GM19452 (cell line): Measurements from ENCODE around the gene SLX4.

Experiments
- ATAC-seq: cut with Tn5 transposase; IDR thresholded peaks from one replicate; pipeline ENCODE4 v1.9.1; 2021; ENCODE audit not compliant: unreplicated experiment

SLX4 gene

DNA sequence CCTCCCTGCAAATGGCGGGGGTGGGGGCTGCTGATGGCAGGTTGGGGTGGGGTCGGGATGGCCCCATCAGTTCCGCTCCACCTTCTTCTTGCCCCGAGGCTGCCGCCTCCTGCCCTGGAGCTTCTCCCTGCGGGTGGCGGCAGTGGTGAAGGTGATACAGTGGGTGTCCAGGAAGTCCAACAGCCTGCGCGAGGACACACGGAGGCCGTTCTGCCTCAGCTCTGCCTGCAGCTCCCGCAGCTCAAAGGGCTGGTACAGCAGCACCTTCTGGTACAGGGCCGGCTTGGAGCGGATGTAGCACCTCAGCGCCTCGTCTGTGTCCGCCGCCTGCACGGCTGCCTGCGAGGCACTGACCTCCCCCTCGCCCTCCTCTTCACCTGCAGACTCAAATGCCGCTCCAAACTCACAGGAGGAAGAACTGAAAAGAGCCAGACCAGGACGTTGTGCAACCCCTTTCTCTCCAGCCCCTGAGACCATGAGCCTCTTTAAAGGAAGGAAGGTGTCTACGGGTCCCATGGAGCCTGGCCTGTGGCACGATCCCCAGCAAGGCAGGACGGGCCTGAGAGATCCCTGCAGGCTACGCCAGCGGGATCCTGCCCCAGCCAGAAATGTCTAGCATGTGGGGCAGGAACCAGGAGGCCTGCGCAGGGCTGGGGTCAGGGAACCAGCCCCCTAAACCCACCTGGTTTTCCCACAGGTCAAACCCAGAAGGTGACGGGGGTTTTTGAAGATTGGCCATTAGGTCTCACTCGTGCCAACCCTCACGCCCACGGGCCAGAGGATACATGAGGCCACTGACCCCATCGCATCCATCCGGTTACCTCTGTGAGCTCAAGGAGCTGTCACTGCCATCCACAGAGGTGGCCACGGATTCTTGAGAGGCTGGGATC lies 28.9 kb downstream of the SLX4 start:
- no peak for ATAC-seq

DNA sequence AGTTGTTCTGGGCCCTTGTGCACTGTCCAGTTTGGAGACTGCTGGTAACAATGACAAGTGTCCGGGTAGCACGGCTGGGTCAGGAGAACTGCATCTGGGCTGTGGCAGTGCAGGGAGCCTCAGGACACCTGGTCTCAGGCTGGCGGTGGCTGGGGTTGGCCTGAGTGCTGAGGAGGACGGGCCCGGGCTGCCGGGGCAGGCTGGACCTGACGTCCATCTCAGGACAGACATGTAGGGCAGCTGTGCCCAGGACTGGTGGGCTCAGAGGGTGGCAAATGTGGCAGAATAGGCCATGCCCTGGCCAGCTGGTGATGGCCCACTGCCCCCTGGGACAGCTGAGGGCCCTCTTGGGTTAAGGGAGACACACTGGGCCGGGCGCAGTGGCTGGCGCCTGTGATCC lies 30.0 kb downstream of the SLX4 start:
- ATAC-seq = no peak

DNA sequence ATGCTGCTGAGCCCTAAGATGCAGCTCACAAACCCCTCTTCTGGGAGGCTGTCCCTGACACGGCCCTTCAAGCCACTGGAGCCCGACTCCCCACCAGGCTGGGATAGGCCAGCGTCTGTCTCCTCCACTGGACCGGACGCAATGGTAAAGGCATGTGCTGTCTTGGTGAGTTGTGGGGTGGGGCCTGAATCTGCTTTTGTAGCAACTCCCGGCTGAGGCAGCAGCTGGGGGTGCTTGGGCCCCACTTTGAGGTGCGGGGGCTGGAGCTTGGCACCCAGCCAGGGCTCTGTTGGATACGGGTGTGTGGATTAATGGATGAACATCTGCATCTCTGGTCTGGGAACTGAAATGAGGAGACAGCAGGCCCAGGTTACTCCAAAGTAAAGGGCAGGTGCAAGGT lies 30.7 kb downstream of the SLX4 start:
- ATAC-seq = no peak

DNA sequence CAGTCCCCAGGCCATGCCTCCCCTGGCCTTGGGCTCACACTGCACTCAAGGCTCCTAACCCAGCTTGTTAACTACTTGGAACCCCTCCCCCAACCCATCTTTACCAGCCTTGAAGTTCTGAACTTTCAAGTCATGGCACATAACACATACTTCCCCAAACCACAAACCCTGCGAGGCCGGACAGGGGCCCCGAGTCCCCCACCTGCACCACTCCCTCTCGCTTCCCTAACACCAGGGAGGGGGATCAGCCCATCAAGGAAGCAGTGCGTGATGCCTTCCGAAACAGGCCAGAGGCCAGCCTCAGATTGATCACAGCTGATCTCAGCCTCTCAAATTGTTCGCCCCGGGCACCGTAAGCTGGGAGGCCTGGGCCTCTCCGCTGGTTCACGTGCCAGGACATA lies 31.2 kb downstream of the SLX4 start:
- no peak for ATAC-seq

DNA sequence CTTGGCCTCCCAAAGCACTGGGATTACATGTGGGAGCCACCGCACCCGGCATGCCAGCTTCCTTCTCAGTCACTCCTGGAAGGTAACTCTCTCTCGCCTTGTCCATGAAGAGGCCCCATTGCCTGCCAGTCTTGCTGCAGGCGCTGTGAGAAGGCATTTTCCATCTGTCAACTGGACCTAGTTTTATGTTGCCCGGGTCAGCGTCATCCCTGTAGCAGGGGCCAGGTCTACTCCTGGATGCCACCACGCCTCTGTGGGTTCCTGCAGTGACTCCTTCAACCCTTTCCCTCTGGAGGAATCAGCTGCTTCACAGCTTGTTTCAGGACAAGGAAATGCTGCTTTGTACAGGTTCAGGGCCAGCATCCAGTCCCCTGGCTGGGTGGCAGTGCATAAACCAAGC lies 31.6 kb downstream of the SLX4 start:
- ATAC-seq = no peak

DNA sequence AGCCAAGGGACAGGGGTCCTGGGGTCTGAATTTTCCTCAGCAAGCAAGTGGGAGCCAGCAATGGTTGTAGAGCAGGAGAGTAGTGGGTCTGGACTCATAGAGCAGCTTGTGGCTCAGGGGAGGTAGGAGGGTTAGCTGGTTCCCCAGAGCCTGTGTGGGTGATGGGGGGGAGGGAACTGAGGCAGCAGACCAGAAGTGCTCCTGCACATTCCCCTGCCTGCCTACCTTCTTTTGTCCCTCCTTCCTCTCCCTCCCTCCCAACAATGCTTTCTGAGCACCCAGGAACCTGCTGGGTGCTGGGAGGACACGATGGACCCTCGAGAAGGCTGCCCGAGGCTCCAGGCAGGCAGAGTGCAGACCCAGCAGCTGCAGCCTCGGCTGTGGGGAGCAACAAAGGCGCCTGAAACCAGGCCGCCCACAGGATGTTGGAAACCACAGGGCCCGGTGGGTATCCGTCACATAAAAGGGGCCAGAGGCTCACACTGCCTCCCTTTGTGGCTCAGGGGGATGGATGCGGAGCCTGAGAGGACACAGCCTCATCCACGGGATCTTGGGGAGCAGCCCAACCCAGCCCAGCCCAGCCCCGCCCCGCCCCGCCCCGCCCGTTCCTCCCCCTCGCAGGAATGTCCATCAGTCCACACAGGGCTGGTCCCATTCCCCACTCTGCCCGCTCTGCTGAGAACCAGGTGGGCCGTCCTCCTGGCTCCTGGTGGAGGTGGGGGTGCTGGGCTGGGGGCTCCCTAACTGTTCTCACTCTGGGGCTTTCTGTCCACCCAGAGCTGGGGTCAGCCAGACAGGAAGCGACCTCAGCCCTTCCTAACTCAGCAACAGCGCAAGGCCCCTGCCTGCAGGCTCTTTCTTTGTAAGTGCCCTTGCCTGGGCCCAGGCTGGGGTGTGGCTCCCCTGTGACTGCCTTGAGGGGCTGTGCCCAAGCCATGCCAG lies 32.5 kb downstream of the SLX4 start:
- peak; percentile 65 for ATAC-seq

DNA sequence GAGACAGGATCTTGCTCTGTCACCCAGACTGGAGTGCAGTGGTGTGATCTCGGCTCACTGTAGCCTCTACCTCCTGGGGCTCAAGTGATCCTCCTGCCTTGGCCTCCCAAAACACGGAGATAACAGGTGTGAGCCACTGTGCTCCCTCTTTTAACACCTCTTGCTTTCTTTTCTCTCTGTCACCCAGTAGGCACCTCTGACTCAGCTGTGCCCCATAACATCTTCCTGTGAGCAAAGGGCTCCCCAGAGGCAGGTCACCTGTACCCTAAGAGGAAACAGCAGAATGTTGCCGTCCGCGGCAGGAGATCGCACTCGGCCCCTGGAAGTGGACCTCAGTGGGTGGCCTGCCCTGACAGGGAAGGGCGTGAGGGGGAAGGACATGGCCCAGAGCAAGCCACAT lies 33.3 kb downstream of the SLX4 start:
- no peak for ATAC-seq

DNA sequence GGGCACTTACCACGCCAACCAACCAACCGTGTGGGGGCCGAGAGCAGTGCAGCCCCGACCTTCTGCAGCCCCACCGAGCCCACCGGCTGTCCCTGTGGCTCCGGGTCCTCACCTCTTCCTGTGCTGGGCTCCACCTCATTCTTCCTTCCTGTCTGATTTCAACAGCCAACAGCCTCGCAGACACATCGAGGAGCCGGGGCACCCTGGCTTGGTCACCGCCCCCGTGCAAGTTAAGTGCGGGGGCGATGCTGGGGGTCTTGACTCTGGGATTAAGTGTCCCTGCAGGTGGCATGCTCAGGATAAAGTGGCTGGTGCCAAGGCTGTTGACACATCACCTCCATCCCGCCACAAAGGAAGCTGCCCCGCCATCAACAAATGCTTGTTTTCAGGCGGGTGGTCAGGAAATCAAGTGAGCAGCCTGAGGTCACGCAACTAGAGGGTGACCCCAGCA lies 34.1 kb downstream of the SLX4 start, which contains the start of gene NLRC3:
TSS of gene NLRC3 (minus strand) at position 102 of the 451 bp plus-strand sequence. CDS start 12,367 bp downstream, outside the sequence.
- no peak for ATAC-seq

DNA sequence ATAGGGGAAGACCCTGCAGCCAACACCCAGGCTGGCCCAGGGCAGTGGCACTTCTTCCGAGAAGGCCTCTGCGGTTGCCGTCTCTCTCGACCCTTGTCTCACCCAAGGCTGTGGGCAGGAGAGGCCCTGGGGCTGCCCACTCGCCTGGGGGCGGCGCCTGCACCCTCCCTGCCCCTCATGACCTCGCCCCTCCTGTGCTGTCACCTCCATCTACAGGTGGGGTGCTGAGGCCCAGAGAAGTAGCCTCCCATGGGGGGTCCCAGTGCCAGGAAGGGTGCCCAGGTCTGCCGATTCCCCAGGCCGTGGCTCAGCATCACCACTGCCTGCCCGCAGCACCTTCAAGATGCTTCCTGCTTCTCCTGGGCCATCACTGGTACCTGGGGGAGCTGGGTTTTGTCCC lies 35.2 kb downstream of the SLX4 start:
- ATAC-seq = no peak

DNA sequence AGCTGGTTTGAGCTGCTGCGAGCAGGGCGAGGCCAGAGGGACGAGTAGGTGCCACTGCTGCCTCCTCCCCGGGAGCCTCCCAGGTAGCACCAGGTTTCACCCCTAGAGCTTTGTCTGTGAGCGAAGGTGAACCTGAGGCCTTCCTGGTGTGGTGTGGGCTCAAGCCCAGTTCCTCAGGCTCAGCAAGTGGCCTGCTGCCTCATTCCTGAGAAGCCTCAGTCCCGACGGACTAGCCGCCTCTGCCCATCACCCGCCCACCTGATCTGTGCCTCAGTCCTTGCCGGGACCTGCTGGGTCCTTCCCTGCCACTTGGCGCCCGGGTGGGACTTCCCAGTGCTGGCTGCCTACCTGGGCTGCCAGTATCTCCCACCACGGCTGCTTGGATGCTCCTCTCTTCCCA lies 35.9 kb downstream of the SLX4 start:
- ATAC-seq = no peak

DNA sequence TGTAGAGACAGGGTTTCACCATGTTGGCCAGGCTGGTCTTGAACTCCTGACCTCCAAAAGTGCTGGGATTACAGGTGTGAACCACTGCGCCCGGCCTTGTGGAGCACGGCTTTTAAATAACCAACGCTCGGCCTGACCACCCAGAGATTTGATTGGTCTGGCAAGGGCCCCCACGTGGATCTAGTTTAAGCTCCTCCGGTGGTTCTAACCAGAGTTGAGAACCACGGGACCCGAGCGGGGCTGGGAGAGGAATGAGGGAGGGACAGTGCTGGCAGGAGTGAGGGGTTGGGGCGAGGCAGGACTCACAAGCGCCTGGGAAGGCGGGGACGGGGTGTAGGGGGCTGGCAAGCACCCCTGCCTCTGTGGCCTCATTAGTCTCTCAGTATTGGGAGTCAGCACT lies 37.2 kb downstream of the SLX4 start:
- no peak for ATAC-seq

DNA sequence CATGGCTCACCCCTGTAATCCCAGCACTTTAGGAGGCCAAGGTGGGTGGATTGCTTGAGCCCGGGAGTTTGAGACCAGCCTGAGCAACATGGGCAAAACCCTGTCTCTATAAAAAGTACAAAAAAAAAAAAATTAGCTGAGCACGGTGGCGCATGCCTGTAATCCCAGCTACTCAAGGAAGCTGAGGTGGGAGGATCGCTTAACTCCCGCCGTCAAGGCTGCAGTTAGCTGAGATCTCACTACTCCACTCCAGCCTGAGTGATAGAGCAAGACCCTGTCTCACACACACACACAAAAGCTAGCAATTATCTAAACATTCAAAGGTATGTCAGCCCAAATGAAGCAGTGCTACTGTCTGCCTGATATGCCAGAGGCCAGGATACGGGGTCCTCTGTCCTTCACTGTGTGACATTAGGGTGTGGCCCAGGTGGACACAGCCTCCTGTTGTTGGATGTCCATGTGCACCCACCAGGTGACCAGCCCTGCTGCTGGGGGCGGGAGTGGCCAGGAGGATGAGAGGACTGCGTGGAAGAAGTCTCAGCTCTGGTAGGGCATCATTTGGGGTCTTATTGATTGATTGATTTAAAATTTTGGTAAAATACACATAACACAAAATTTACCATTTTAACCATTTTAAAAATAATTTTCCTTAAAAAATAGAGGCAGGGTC lies 38.1 kb downstream of the SLX4 start:
- ATAC-seq = no peak

DNA sequence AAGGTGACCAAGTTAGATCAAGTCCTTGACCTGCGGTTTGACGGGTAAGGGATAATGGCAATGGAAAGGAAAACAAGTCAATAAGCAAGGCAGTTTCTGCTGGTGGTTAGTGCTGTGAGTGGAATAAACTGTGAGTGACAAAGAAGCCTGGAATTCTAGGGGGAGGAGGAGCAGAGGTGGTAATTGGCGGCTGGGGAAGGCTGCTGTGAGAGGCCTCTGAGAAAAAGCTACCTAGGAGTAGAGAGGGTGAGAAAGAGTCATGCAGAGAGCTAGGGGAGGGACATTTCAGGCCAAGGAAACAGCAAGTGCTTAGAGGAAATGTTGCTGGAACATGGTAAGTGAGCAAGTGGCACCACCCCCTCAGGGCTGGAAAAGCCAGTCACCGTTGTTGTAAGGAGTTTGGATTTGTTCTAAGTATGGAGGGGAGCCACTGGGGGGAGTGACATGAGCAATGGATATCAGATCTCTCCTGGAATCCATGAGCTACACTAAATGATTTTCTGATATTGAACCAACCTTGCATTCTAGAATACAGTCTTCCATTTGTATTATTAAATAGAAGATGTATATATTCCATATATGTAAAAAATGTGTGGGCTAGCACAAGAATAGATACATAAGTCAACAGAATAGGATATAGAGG lies 40.9 kb downstream of the SLX4 start:
- ATAC-seq = no peak

DNA sequence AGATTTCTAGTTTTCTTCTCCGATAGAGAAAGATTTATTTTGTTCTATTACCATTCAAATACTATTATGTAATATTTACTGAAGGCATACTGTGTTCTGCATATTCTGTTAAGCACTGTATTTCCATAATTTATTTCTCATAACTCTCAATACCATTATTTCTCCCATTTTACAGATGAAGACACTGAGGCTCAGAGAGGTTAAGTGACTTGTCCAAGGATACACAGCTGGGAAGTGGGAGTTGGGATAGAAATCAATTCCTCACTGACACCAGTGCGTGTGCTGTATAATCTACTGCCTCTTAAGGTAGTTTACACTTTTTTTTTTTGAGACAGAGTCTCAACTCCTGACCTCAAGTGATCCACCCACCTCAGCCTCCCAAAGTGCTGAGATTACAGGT lies 41.6 kb downstream of the SLX4 start:
- no peak for ATAC-seq

DNA sequence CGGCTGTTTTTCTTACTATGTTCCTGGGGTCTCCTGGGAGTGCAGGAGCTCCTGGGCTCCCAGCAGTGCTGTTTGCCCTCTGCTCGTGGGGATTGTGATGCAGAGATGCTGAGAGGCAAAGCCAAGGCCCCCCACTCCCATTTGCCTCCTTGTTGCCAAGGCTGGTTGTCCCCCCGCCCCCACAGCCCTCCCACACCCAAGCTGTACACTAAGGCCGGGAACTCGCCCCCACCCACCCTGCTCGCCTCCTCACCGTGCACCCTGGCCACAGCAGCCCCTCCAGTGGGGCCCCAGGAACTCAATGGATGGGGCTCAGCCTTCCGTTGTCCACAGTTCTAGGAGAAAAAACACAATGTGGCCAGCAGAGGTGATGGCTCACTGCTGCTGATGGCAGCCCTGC lies 44.4 kb downstream of the SLX4 start:
- no peak for ATAC-seq

DNA sequence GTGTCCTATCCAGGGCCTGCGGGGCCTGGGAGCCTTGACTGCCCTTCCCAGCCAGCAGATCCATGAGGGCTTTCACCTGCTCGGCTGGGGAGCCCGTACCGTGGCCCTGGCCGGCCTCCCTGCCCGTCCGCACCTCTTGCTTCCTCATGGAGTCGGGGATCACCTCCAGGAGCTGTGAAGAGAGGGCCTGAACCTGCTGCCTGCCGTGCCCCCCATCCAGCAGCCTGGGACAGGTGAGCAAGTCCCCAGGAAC lies 46.6 kb downstream of the SLX4 start:
- ATAC-seq = no peak

DNA sequence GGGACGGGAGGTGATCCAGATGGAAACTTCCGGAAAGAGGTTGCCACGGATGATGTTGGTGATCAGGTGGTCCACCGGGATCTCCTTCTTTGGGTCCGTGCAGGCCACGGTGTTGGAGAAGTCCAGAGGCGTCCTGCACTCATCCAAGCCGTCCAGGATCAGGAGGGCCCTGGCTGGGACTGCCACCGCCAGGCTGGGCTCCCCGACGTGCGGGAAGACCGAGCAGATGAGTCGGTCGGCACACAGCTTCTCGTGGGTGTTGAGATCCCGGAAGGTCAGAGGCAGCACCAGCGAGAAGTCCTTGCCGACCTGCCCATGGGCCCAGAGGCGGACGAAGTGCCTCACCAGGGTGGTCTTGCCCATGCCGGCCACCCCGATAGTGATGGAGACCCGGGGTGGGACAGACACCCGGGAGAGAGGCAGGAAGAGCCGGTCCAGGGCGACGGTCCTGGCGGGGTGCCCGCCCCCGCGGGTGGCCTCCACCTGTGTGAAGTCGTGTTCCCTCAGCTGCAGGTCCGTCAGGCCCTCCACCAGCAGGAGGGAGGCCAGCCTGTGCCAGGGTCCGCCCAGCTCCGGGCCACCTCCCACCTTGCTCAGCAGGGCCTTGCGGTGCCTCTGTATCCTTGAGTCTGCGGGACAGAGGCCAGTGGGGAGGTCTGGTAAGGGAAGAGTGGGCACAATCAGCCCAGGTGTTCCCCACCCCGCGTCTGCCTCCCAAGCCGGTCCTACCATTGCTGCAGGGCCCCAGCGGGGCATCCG lies 47.1 kb downstream of the SLX4 start:
- no peak for ATAC-seq

DNA sequence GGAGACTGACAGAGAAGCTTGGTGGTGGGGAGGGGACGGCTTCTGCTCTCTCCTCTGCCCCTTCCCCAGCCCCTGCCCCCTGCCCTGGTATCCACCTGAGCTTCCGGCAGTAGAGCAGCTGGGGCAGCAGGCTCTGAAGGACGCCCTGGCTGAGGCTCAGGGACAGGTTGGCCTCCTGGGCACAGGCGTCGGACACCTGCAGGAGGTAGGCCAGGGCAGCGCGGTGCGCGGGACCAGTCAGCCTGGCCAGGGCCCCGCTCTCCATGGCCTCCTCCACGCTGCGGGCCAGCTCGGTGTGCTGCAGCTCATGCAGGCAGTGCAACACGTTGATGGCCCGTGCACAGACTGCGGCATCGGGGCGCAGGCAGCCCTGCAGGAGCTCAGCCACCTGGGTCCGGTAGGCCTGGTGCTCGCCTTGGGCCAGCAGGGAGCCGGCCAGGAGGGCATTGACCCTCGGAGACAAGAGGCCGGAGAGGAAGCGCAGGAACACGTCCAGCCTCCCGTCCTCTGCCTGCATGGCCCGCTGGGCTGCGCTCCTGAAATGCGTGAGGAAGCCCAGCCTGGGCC lies 48.4 kb downstream of the SLX4 start:
- no peak for ATAC-seq

DNA sequence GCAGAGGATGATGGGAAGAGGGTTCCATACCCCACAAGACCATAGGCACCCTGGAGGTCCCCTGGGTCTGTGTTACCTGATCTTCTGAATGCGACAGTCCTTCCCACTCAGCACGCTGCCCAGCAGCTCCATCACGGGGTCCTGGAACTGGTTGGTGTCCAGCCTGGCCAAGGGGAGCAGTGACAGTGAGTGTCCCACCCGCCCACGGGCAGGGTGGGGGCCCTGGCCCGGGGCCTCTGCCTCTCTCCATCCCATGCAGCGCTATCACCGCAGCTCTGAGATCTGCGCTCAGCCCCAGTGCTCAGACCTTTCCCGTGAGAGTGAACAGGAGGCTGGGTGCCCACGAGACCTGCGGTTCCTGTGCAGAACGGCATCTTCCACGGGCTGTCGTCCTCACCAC lies 49.8 kb downstream of the SLX4 start:
- no peak for ATAC-seq

DNA sequence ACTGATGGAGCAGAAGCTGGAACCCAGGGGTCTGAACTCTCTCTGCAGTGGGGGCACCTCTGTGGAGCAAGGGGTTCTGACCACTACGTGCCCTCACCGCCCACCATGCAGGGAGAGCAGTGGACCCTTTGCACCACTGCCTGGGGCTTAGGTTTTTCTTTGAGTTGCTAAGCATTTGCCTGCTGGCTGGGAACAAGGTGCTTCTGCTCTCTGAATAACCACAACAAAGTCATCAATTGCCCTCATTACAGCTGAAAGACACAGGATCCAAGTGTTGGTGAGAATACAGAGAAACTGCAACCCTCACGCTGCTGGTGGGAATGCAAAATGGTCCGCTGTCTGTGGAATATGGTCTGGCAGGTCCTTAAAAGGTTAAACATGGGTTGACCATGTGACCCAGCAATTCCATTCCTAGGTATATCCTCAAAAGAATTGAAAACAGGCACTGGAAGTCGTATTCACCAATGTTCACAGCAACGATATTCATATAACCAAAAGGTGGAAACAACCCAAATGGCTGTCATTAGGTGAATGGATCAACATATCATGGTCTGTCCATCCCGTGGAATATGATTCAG lies 57.0 kb downstream of the SLX4 start:
- no peak for ATAC-seq
